Transverse colon (tissue), 4 donors: Measurements from ENCODE around the gene HAUS2. TPM values are rescaled to one million over a fixed set of nuclear protein-coding genes. Genes with fewer than 3 reads are reported as not detected.

Experiments used
- DNase-seq: peaks from one replicate; pipeline ENCODE4 v3.0.0-alpha.2; 2019
- H3K27ac ChIP-seq, 4 donors: fragments of 200-600 bp; sonication (generic); 2 replicates each; pipeline ENCODE4 v1.5.1; 2016 to 2018; ENCODE audit warnings: inconsistent platforms in 4 of 4
- H3K27me3 ChIP-seq: fragments of 200-600 bp; sonication (generic); 2 replicates; pipeline ENCODE4 v1.5.1; 2017; ENCODE audit warnings: inconsistent platforms
- H3K36me3 ChIP-seq, 4 donors: fragments of 200-600 bp; sonication (generic); 2 replicates each; pipeline ENCODE4 v1.5.1; 2017 to 2019; ENCODE audit warnings: inconsistent platforms in 4 of 4
- H3K4me1 ChIP-seq, 4 donors: fragments of 200-600 bp; sonication (generic); 2 replicates each; pipeline ENCODE4 v1.5.1; 2017 to 2020; ENCODE audit warnings: inconsistent platforms in 4 of 4
- H3K4me3 ChIP-seq, 4 donors: fragments of 200-600 bp; sonication (generic); 1 replicate in 1 of 4; 2 replicates in 3 of 4; pipeline versions ENCODE4 v1.5.1 to v1.6.1; 2017 to 2019; ENCODE audit warnings: inconsistent platforms in 4 of 4
- H3K9me3 ChIP-seq, 2 donors: fragments of 200-600 bp; sonication (generic); 2 replicates each; pipeline ENCODE4 v1.5.1; 2017 to 2019; ENCODE audit warnings: inconsistent platforms in 2 of 2
- EP300 ChIP-seq: sonication (generic); formaldehyde crosslinking; IDR thresholded peaks from one replicate; pipeline ENCODE4 v1.6.1; 2017; ENCODE audit warnings: antibody characterized with exemption, low read depth
- POLR2A ChIP-seq: fragments of 450-650 bp; IDR thresholded peaks from one replicate; pipeline ENCODE4 v1.6.1; 2016; ENCODE audit warnings: antibody characterized with exemption, mild to moderate bottlenecking, moderate library complexity
- POLR2AphosphoS5 ChIP-seq, 3 donors: sonication (generic); formaldehyde crosslinking; IDR thresholded peaks; one replicate each; pipeline ENCODE4 v1.6.1; 2016; ENCODE audit warnings: antibody characterized with exemption in 3 of 3
- WGBS, 2 donors: methylation state at CpG; one replicate each; pipeline ENCODE4 v1.1.5; 2018; ENCODE audit warnings: low coverage in 1 of 2; 5-methylcytosine and 5-hydroxymethylcytosine counted together
- in situ Hi-C, 4 donors: fragments of 200-750 bp; cut with MboI; loops; one replicate each; pipeline versions ENCODE4 v1.15.0 to v1.15.1; 2017; ENCODE audit warnings: low sequenced_read_pairs in 3 of 4, low pct_ligation_motif_present in 1 of 4, low pct_unique_long_range_greater_than_20kb in 1 of 4
- intact Hi-C: fragments of 100-400 bp; cut with DNase I; formaldehyde crosslinking; loops from one replicate; pipeline ENCODE4 v1.15.1; 2023; ENCODE audit warnings: low total_unique reads
- total RNA-seq, 4 donors: library from RNA; depleted of rRNA; stranded (reverse); fragments of >200 nt; gene quantifications; one replicate each; pipeline ENCODE4 v1.1.0, GENCODE V29; 2016
- TF ChIP-seq, protein P1 (sequence below), 5 experiments: fragments of 200-600 bp in 3 of 5; fragments of 450-650 bp in 2 of 5; sonication (generic) in 3 of 5; IDR thresholded peaks; 1 replicate in 2 of 5; 2 replicates in 3 of 5; pipeline ENCODE4 v1.5.1; 2016 to 2017; ENCODE audit warnings: antibody characterized with exemption in 5 of 5, inconsistent platforms in 3 of 5, mild to moderate bottlenecking in 2 of 5, moderate library complexity in 1 of 5

The HAUS2 gene
- total RNA-seq, 4 donors from 2014 or later: 10.6 to 27.5 (median 13.6) TPM

DNA sequence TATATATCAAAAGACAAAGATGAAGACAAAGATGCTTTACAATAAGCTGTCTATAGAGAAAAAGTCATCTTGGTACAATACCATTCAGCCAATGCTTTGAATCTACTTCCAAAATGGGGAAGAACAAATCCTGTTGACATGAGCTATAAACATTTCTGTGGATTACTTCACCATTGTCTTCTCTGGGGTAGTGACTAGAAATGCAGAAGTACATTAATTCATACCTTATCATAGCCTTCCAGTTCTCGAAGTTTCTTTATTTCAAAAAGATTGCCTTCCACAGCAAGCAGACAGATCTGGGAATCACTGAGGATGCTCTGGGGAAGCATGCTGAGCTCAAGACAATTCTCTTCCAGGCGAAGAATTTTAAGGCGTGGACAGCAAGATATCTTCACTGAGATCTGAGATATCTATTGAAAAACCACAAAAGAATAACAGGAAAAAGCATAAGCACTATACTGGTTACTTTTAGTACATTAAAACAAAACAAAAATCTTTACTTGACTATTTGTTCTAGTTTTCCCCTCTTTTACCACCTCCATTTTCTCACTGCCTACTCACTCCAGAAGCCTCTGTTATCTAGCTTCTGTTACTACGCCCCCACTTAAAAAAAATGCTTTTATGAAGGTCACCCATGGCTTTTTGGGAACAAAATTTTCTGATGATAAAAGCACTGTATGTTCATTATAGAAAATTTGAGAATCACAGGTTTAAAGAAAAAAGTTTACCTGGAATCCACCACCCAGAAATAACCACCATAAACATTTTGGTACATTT, 3.6 kb upstream of the HAUS2 start:
- Histone ChIP-seq H3K4me1 (peaks cover 4 to 33% (median 18%) of the 10 kb centered on the region in 4 donors), H3K27me3 (no peaks in the 10 kb centered on the region), H3K4me3 (no peak overlapping the region), H3K9me3 (no peaks in the 10 kb centered on the region), H3K27ac (no peak overlapping the region), H3K36me3 (peaks cover 0 to 13% (median 2%) of the 10 kb centered on the region in 4 donors)
- TF ChIP-seq POLR2A (no peak), POLR2AphosphoS5 (IDR thresholded peaks at IDR 0.05) (no peak), EP300 (no peak)
- TF ChIP-seq, protein P1, sequence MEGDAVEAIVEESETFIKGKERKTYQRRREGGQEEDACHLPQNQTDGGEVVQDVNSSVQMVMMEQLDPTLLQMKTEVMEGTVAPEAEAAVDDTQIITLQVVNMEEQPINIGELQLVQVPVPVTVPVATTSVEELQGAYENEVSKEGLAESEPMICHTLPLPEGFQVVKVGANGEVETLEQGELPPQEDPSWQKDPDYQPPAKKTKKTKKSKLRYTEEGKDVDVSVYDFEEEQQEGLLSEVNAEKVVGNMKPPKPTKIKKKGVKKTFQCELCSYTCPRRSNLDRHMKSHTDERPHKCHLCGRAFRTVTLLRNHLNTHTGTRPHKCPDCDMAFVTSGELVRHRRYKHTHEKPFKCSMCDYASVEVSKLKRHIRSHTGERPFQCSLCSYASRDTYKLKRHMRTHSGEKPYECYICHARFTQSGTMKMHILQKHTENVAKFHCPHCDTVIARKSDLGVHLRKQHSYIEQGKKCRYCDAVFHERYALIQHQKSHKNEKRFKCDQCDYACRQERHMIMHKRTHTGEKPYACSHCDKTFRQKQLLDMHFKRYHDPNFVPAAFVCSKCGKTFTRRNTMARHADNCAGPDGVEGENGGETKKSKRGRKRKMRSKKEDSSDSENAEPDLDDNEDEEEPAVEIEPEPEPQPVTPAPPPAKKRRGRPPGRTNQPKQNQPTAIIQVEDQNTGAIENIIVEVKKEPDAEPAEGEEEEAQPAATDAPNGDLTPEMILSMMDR (IDR thresholded peaks at IDR 0.05): no peak
- in situ Hi-C loops: loop anchor here in 1 of 4 donors (25.0 kb wide), 1 partner anchor 92 kb away; no protein-coding TSS in a partner anchor
- WGBS, 2 donors: 76 to 94% methylated on average over 3 to 4 of the region's 4 CpGs
- no peak for DNase-seq
- intact Hi-C loops: no loop called here

DNA sequence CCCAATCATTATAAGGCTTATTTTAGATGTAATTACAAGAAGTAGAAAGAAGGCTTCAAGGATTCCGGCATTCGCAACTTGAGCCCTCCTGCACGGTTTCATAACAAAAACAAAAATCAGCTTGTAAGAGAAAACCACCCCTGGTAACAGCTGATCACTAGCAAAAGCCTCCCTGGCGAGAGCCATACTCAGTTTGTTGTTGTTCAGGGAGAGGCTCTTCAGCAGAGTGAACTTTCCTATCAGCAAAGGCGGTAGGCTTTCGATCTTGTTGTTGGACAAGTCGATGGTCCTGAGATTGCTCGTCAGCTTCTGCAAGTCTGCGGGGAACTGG, 755 bp upstream of the HAUS2 start:
- WGBS, 2 donors: 0 to 4% methylated on average over 3 to 9 of the region's 9 CpGs
- Histone ChIP-seq H3K27me3 (no peaks in the 10 kb centered on the region), H3K9me3 (no peaks in the 10 kb centered on the region), H3K4me3 (peak overlapping the region; percentile 65 to 94 (median 76)), H3K27ac (peak overlapping the region; percentile 91 to 98 (median 93)), H3K36me3 (peaks cover 0 to 13% (median 0%) of the 10 kb centered on the region in 4 donors), H3K4me1 (peaks cover 4 to 37% (median 21%) of the 10 kb centered on the region in 4 donors)
- in situ Hi-C loops: loop anchor here in 1 of 4 donors (25.0 kb wide), 1 partner anchor 89 kb away; no protein-coding TSS in a partner anchor
- TF ChIP-seq POLR2A (no peak), EP300 (no peak), POLR2AphosphoS5 (IDR thresholded peaks at IDR 0.05) (no peak)
- TF ChIP-seq, protein P1 (IDR thresholded peaks at IDR 0.05): no peak
- intact Hi-C loops: no loop called here
- no peak for DNase-seq

DNA sequence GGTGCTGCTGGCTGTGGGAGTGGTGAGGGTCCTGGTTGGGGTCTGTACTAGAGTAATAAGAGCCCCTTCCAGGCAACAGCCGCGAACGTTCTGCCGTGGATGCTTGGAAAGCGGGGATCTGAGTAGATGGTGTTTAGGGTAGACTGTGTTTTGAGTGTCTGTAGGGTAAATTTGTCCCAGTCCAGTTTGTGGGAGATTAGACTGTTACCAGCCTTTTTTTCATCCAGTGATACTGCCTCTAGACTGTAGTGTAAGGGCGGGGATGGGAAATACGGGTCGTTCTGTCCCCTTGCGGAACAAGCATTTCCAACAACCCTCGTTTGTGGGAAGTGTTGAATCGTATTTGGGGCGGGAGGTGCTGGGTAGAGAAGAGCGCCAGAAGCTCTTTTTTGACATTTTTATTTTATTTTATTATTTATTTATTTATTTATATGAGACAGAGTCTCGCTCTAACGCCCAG, 424 bp downstream of the HAUS2 start:
- intact Hi-C loops (no loop called here), in situ Hi-C loops (loop anchor here in 1 of 4 donors (25.0 kb wide), 1 partner anchor 88 kb away; no protein-coding TSS in a partner anchor)
- Histone ChIP-seq H3K27ac (peak overlapping the region; percentile 91 to 98 (median 93)), H3K36me3 (peaks cover 0 to 5% (median 0%) of the 10 kb centered on the region in 4 donors), H3K4me3 (peak overlapping the region; percentile 65 to 94 (median 76)), H3K27me3 (no peaks in the 10 kb centered on the region), H3K4me1 (peaks cover 4 to 42% (median 21%) of the 10 kb centered on the region in 4 donors), H3K9me3 (no peaks in the 10 kb centered on the region)
- DNase-seq: peak; percentile 16
- 0% methylated on average over 10 to 15 of the region's 15 CpGs for WGBS, 2 donors
- TF ChIP-seq, protein P1 (IDR thresholded peaks at IDR 0.05): no peak
- TF ChIP-seq POLR2AphosphoS5 (IDR thresholded peaks at IDR 0.05) (no peak), EP300 (no peak), POLR2A (no peak)

DNA sequence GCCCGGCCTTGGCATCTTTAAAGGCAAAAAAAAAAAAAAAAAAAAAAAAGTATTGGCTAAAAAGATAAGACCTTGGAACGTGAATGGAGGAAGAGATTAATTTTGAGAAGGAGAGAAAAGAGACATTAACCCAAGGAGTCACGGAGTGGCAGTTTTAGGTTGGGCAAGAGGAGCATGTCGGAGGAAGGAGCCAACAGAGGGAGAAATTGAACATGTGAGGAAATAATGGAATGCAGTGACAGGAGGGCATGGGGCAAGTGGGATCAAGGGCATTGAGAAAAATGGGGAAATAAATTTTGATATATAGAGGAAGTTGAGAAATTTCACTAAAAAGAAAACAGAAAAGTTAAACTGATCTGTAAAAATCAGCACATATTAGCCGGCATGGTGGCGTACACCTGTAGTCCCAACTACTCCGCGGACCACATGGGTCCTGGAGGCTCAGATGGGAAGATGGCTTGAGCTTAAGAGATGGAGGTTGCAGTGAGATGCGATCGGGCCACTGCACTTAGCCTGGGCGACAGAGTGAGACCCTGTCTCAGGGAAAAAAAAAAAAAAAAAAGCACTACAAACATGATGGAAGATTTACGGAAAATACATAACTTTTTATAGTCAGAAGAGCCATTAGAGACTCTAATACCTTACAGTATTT, 1.2 kb downstream of the HAUS2 start:
- in situ Hi-C loops (loop anchor here in 1 of 4 donors (25.0 kb wide), 1 partner anchor 87 kb away; no protein-coding TSS in a partner anchor), intact Hi-C loops (loop anchor here (10.0 kb wide), 1 partner anchor 105 kb away; no protein-coding TSS in a partner anchor)
- Histone ChIP-seq H3K27me3 (no peaks in the 10 kb centered on the region), H3K27ac (peak overlapping the region; percentile 91 to 98 (median 93)), H3K4me3 (peak overlapping the region in 3 of 4 donors; percentile 69 to 94 (median 84)), H3K36me3 (no peaks in the 10 kb centered on the region), H3K9me3 (no peaks in the 10 kb centered on the region), H3K4me1 (peaks cover 4 to 42% (median 21%) of the 10 kb centered on the region in 4 donors)
- WGBS, 2 donors: 66% methylated on average over 10 to 12 of the region's 12 CpGs
- TF ChIP-seq, protein P1 (IDR thresholded peaks at IDR 0.05): no peak
- no peak for TF ChIP-seq EP300
- no peak for TF ChIP-seq POLR2A
- DNase-seq: no peak
